ENCODE measurements around the gene UBE2D3. TPM values are rescaled to one million over a fixed set of nuclear protein-coding genes. Genes with fewer than 3 reads are reported as not detected.
A peak's percentile ranks its signal among the peaks of the same experiment; 100 is the strongest.

Gene UBE2D3
- total RNA-seq, 1 experiment from 2014 or later = 191 TPM

DNA sequence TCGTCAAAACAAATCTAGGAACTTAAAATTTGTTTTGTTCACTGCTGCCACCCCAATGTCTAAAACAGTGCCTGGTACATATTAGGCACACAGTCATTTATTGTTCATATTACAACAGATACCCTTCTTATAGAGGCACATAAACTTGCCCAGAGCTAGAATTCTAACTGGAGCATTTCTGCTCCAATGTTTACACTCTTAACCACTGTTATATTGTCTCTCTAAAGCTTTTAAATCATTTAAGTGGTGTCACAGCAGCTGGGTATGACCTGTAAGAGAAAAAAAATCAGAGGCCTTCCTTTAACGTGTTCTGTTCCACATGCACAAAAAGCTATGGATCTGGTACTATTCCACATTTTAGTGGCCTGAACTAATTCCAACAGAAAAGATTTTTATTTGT lies 3.0 kb downstream of the UBE2D3 start:
- Histone ChIP-seq H3K4me3 (ENCODE audit: low read depth in 2 of 2, low read length in 2 of 2) (peak overlapping the region; percentile 89 to 96), H3K4me1 (ENCODE audit: control insufficient read depth, insufficient read depth, low read length) (peaks cover 43% of the 10 kb centered on the region), H3K36me3 (ENCODE audit: control insufficient read depth, insufficient read depth, low read length) (peaks cover 23% of the 10 kb centered on the region), H3K27me3 (ENCODE audit: control insufficient read depth, insufficient read depth, low read length) (no peaks in the 10 kb centered on the region), H3K27ac (ENCODE audit: low read length) (peak overlapping the region; percentile 94), H3K9me3 (ENCODE audit: control insufficient read depth, insufficient read depth, low read depth, low read length) (no peaks in the 10 kb centered on the region)
- no TSS peak for BruUV-seq (replicated peaks)
- TF ChIP-seq POLR2AphosphoS5 (IDR thresholded peaks at IDR 0.05; ENCODE audit: low read depth, low read length) = no peak
- TF ChIP-seq, protein P1, sequence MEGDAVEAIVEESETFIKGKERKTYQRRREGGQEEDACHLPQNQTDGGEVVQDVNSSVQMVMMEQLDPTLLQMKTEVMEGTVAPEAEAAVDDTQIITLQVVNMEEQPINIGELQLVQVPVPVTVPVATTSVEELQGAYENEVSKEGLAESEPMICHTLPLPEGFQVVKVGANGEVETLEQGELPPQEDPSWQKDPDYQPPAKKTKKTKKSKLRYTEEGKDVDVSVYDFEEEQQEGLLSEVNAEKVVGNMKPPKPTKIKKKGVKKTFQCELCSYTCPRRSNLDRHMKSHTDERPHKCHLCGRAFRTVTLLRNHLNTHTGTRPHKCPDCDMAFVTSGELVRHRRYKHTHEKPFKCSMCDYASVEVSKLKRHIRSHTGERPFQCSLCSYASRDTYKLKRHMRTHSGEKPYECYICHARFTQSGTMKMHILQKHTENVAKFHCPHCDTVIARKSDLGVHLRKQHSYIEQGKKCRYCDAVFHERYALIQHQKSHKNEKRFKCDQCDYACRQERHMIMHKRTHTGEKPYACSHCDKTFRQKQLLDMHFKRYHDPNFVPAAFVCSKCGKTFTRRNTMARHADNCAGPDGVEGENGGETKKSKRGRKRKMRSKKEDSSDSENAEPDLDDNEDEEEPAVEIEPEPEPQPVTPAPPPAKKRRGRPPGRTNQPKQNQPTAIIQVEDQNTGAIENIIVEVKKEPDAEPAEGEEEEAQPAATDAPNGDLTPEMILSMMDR (IDR thresholded peaks at IDR 0.05) = no peak
- no peak for TF ChIP-seq SIN3A (IDR thresholded peaks at IDR 0.05; ENCODE audit: borderline replicate concordance, insufficient read depth, low read depth, low read length)
- TF ChIP-seq, protein P2, sequence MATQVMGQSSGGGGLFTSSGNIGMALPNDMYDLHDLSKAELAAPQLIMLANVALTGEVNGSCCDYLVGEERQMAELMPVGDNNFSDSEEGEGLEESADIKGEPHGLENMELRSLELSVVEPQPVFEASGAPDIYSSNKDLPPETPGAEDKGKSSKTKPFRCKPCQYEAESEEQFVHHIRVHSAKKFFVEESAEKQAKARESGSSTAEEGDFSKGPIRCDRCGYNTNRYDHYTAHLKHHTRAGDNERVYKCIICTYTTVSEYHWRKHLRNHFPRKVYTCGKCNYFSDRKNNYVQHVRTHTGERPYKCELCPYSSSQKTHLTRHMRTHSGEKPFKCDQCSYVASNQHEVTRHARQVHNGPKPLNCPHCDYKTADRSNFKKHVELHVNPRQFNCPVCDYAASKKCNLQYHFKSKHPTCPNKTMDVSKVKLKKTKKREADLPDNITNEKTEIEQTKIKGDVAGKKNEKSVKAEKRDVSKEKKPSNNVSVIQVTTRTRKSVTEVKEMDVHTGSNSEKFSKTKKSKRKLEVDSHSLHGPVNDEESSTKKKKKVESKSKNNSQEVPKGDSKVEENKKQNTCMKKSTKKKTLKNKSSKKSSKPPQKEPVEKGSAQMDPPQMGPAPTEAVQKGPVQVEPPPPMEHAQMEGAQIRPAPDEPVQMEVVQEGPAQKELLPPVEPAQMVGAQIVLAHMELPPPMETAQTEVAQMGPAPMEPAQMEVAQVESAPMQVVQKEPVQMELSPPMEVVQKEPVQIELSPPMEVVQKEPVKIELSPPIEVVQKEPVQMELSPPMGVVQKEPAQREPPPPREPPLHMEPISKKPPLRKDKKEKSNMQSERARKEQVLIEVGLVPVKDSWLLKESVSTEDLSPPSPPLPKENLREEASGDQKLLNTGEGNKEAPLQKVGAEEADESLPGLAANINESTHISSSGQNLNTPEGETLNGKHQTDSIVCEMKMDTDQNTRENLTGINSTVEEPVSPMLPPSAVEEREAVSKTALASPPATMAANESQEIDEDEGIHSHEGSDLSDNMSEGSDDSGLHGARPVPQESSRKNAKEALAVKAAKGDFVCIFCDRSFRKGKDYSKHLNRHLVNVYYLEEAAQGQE (IDR thresholded peaks at IDR 0.05; ENCODE audit: insufficient read depth in 1 of 2, low read depth in 2 of 2, low read length in 1 of 2) = no peak
- no peak for TF ChIP-seq TCF7L2 (IDR thresholded peaks at IDR 0.05; ENCODE audit: low read depth, low read length)
- DNase-seq (ENCODE audit: low read depth, low spot score) (no peak), ATAC-seq (no peak)
- in situ Hi-C loops (cut with HindIII; ENCODE audit: low pct_unique_long_range_greater_than_20kb, low sequenced_read_pairs) = no loop called here
- intact Hi-C loops (cut with micrococcal nuclease; ENCODE audit: unreplicated experiment) = no loop called here
- CTCF ChIA-PET = no interaction called here
- POLR2A ChIA-PET = interaction anchor here (0.6 kb wide), 1 partner anchor 57 kb away, joined by 7 read pairs; no protein-coding TSS in a partner anchor

DNA sequence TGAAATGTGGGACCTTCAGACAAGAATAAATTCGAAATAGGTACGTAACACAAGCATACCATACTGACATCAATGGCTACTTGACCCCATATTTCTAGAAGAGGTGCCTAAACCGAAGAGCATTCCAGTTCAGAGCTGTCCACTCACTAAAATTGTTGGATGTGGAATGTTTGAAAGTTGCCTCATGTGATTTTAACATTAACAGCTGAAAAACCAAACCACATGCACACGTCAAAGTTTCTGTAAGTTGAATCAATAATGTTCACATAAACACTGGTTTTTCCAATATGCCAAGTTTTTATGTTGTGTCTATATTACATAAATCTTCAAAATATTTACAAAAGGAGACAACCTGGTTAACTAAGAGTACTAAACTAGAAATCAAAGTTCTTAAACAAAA lies 3.5 kb downstream of the UBE2D3 start:
- CTCF ChIA-PET = no interaction called here
- peak overlapping the region; percentile 48 to 96 for H3K4me3 ChIP-seq (ENCODE audit: low read depth in 2 of 2, low read length in 2 of 2)
- H3K27me3 ChIP-seq (ENCODE audit: control insufficient read depth, insufficient read depth, low read length) = no peaks in the 10 kb centered on the region
- ATAC-seq (no peak), DNase-seq (ENCODE audit: low read depth, low spot score) (no peak)
- H3K27ac ChIP-seq (ENCODE audit: low read length) = peak overlapping the region; percentile 57; the same call in 1 of the 2 replicates
- H3K36me3 ChIP-seq (ENCODE audit: control insufficient read depth, insufficient read depth, low read length) = peaks cover 23% of the 10 kb centered on the region
- no peaks in the 10 kb centered on the region for H3K9me3 ChIP-seq (ENCODE audit: control insufficient read depth, insufficient read depth, low read depth, low read length)
- POLR2A ChIA-PET = interaction anchor here (0.6 kb wide), 1 partner anchor 57 kb away, joined by 7 read pairs; no protein-coding TSS in a partner anchor
- H3K4me1 ChIP-seq (ENCODE audit: control insufficient read depth, insufficient read depth, low read length) = peaks cover 43% of the 10 kb centered on the region
- intact Hi-C loops (cut with micrococcal nuclease; ENCODE audit: unreplicated experiment) = no loop called here
- in situ Hi-C loops (cut with HindIII; ENCODE audit: low pct_unique_long_range_greater_than_20kb, low sequenced_read_pairs) = no loop called here
- BruUV-seq (replicated peaks) = no TSS peak
- TF ChIP-seq TCF7L2 (IDR thresholded peaks at IDR 0.05; ENCODE audit: low read depth, low read length) (no peak), POLR2AphosphoS5 (IDR thresholded peaks at IDR 0.05; ENCODE audit: low read depth, low read length) (no peak), SIN3A (IDR thresholded peaks at IDR 0.05; ENCODE audit: borderline replicate concordance, insufficient read depth, low read depth, low read length) (no peak)
- TF ChIP-seq, protein P1 (IDR thresholded peaks at IDR 0.05) = no peak
- TF ChIP-seq, protein P2 (IDR thresholded peaks at IDR 0.05; ENCODE audit: insufficient read depth in 1 of 2, low read depth in 2 of 2, low read length in 1 of 2) = no peak
